OCI-LY3 (cell line): Measurements from ENCODE around the gene PKD1L1.

Source experiments
- H2AFZ ChIP-seq: fragments of 200-600, 300-600 bp; shearing (Covaris generic); 2 replicates; pipeline ENCODE4 v1.6.0; 2014; ENCODE audit warnings: antibody characterized with exemption, low read depth, low read length
- H3K27ac ChIP-seq: fragments of 200-600, 300-600 bp; sonication (generic); 2 replicates; pipeline ENCODE4 v1.5.1; 2014; ENCODE audit warnings: mild to moderate bottlenecking, low read length, moderate library complexity, mixed read lengths
- H3K27me3 ChIP-seq: fragments of 200-600, 300-600 bp; sonication (generic); 2 replicates; pipeline ENCODE4 v1.6.1; 2014; ENCODE audit warnings: low read depth, low read length, mixed read lengths
- H3K36me3 ChIP-seq: fragments of 200-600, 300-600 bp; sonication (generic); replicated peaks from 2 replicates; pipeline ENCODE3; 2014; ENCODE audit warnings: low read depth, low read length, mixed read lengths
- H3K4me1 ChIP-seq: fragments of 300-600, 200-600 bp; sonication (generic); 2 replicates; pipeline ENCODE4 v1.6.1; 2014; ENCODE audit warnings: low read length, mixed read lengths
- H3K4me2 ChIP-seq: fragments of 200-600, 300-600 bp; sonication (generic); 2 replicates; pipeline ENCODE4 v1.6.1; 2014; ENCODE audit warnings: low read length, mixed read lengths
- H3K4me3 ChIP-seq: fragments of 300-600, 200-600 bp; sonication (generic); 2 replicates; pipeline ENCODE4 v1.5.1; 2014; ENCODE audit warnings: antibody characterized with exemption, mild to moderate bottlenecking, low read length, moderate library complexity
- H3K79me2 ChIP-seq: fragments of 300-600, 200-600 bp; shearing (Covaris generic); 2 replicates; pipeline ENCODE4 v1.6.1; 2014; ENCODE audit warnings: mild to moderate bottlenecking, low read length, mixed read lengths
- H3K9ac ChIP-seq: fragments of 300-600, 200-600 bp; shearing (Covaris generic); 2 replicates; pipeline ENCODE4 v1.6.0; 2014; ENCODE audit warnings: mild to moderate bottlenecking, low read length, moderate library complexity
- H3K9me3 ChIP-seq: fragments of 200-600, 300-600 bp; shearing (Covaris generic); 2 replicates; pipeline ENCODE4 v1.6.1; 2014; ENCODE audit warnings: low read length, mixed read lengths; ENCODE audit not compliant: insufficient read depth
- H4K20me1 ChIP-seq: fragments of 200-600, 300-600 bp; sonication (generic); 2 replicates; pipeline ENCODE4 v1.6.1; 2016; ENCODE audit warnings: low read length, mixed read lengths; ENCODE audit not compliant: insufficient read depth
- EZH2phosphoT487 ChIP-seq: fragments of 200-600 bp; shearing (Covaris generic); IDR thresholded peaks from 2 replicates; pipeline ENCODE4 v1.6.1; 2018; ENCODE audit warnings: antibody characterized with exemption, mixed run types, low read depth
- TF ChIP-seq, protein P1 (sequence below): fragments of 200-600, 300-600 bp; sonication (generic); IDR thresholded peaks from 2 replicates; pipeline ENCODE4 v1.5.1; 2014; ENCODE audit warnings: antibody characterized with exemption, low read length, low read depth

Gene PKD1L1

GRCh38 chr7:47730142-47730541, 218.1 kb downstream of the PKD1L1 start:
- peaks cover 17% of the 10 kb centered on the region for H3K4me1 ChIP-seq
- H3K79me2 ChIP-seq: no peaks in the 10 kb centered on the region
- H3K4me3 ChIP-seq: no peak overlapping the region
- no peaks in the 10 kb centered on the region for H3K9me3 ChIP-seq
- peaks cover 56% of the 10 kb centered on the region for H3K27me3 ChIP-seq
- H3K4me2 ChIP-seq: no peak overlapping the region
- no peaks in the 10 kb centered on the region for H3K36me3 ChIP-seq
- H3K9ac ChIP-seq: no peak overlapping the region
- no peaks in the 10 kb centered on the region for H4K20me1 ChIP-seq
- H3K27ac ChIP-seq: no peak overlapping the region
- no peak for TF ChIP-seq EZH2phosphoT487
- TF ChIP-seq, protein P1, sequence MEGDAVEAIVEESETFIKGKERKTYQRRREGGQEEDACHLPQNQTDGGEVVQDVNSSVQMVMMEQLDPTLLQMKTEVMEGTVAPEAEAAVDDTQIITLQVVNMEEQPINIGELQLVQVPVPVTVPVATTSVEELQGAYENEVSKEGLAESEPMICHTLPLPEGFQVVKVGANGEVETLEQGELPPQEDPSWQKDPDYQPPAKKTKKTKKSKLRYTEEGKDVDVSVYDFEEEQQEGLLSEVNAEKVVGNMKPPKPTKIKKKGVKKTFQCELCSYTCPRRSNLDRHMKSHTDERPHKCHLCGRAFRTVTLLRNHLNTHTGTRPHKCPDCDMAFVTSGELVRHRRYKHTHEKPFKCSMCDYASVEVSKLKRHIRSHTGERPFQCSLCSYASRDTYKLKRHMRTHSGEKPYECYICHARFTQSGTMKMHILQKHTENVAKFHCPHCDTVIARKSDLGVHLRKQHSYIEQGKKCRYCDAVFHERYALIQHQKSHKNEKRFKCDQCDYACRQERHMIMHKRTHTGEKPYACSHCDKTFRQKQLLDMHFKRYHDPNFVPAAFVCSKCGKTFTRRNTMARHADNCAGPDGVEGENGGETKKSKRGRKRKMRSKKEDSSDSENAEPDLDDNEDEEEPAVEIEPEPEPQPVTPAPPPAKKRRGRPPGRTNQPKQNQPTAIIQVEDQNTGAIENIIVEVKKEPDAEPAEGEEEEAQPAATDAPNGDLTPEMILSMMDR: no peak
- H2AFZ ChIP-seq: no peak overlapping the region

- Histone ChIP-seq H3K36me3 (no peaks in the 10 kb centered on the region), H4K20me1 (no peaks in the 10 kb centered on the region), H3K4me3 (no peak overlapping the region), H3K9me3 (no peaks in the 10 kb centered on the region), H3K4me2 (peak overlapping the region; percentile 21), H3K27me3 (peaks cover 23% of the 10 kb centered on the region), H3K27ac (no peak overlapping the region), H3K4me1 (peaks cover 24% of the 10 kb centered on the region), H3K79me2 (no peaks in the 10 kb centered on the region), H2AFZ (no peak overlapping the region), H3K9ac (no peak overlapping the region)
- TF ChIP-seq, protein P1: no peak
- TF ChIP-seq EZH2phosphoT487: no peak
These were observed 222.1 kb downstream of the PKD1L1 start for GRCh38 chr7:47726047-47726726.

GRCh38 chr7:47725031-47725780, 223.1 kb downstream of the PKD1L1 start:
- no peaks in the 10 kb centered on the region for H3K9me3 ChIP-seq
- H3K27me3 ChIP-seq: peaks cover 13% of the 10 kb centered on the region
- no peak overlapping the region for H2AFZ ChIP-seq
- H3K4me1 ChIP-seq: peaks cover 34% of the 10 kb centered on the region
- no peak overlapping the region for H3K9ac ChIP-seq
- H3K4me3 ChIP-seq: no peak overlapping the region
- no peaks in the 10 kb centered on the region for H3K36me3 ChIP-seq
- no peaks in the 10 kb centered on the region for H4K20me1 ChIP-seq
- peak overlapping the region; percentile 21 for H3K4me2 ChIP-seq
- no peaks in the 10 kb centered on the region for H3K79me2 ChIP-seq
- H3K27ac ChIP-seq: no peak overlapping the region
- TF ChIP-seq EZH2phosphoT487: no peak
- TF ChIP-seq, protein P1: no peak
